GM12875 (cell line): ENCODE results near the gene RAB1B.
"Not testable (repeated sequence)": the region's sequence is repeated elsewhere in the genome, so short reads cannot be mapped to it uniquely, and the experiment has no call there.

ENCODE experiments used
- H3K4me3 ChIP-seq: one replicate; pipeline ENCODE4 v1.5.1; 2011; ENCODE audit warnings: low read depth, low read length, control low read depth
- TF ChIP-seq, protein P1 (sequence below): IDR thresholded peaks from 2 replicates; pipeline ENCODE4 v1.5.1; 2011; ENCODE audit warnings: low read depth, mild to moderate bottlenecking, control low read depth, inconsistent platforms, low read length, moderate library complexity, borderline replicate concordance; ENCODE audit not compliant: insufficient read depth

The RAB1B gene

GRCh38 chr11:66294626-66295620 is 26.5 kb downstream of the RAB1B start:
- no peak overlapping the region for H3K4me3 ChIP-seq
- TF ChIP-seq, protein P1, sequence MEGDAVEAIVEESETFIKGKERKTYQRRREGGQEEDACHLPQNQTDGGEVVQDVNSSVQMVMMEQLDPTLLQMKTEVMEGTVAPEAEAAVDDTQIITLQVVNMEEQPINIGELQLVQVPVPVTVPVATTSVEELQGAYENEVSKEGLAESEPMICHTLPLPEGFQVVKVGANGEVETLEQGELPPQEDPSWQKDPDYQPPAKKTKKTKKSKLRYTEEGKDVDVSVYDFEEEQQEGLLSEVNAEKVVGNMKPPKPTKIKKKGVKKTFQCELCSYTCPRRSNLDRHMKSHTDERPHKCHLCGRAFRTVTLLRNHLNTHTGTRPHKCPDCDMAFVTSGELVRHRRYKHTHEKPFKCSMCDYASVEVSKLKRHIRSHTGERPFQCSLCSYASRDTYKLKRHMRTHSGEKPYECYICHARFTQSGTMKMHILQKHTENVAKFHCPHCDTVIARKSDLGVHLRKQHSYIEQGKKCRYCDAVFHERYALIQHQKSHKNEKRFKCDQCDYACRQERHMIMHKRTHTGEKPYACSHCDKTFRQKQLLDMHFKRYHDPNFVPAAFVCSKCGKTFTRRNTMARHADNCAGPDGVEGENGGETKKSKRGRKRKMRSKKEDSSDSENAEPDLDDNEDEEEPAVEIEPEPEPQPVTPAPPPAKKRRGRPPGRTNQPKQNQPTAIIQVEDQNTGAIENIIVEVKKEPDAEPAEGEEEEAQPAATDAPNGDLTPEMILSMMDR = no peak

- TF ChIP-seq, protein P1 = no peak
- H3K4me3 ChIP-seq = no peak overlapping the region
Measured at GRCh38 chr11:66297610-66298009, 29.2 kb downstream of the RAB1B start.

DNA sequence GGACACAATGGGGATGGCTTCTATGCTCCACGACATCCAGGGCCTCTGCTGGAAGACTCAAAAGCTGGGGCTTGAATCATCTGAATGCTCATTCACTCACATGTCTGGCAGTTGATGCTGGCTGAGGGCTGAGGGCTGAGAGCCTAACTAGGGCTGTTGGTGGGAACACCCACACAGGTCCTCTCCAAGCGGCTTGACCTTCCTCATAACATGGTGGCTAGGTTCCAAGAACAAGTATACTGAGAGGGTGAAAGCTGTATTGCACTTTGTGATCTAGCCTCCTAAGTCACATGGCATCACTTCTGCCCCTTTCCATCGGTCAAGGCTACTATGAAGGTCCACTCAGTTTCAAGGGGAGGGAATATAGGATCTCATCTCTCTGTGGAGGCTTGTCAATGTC is 30.7 kb downstream of the RAB1B start:
- H3K4me3 ChIP-seq = no peak overlapping the region
- TF ChIP-seq, protein P1 = no peak

GRCh38 chr11:66302656-66303055 is 34.2 kb downstream of the RAB1B start:
- TF ChIP-seq, protein P1 = no peak

GRCh38 chr11:66309475-66309874 is 41.0 kb downstream of the RAB1B start:
- TF ChIP-seq, protein P1 = no peak
- no peak overlapping the region for H3K4me3 ChIP-seq

More at GRCh38 chr11:66302656-66303055, 34.2 kb downstream of the RAB1B start:
- no peak overlapping the region for H3K4me3 ChIP-seq

- TF ChIP-seq, protein P1 = no peak
Measured at GRCh38 chr11:66310324-66310723, 41.9 kb downstream of the RAB1B start.

GRCh38 chr11:66310803-66311440 is 42.5 kb downstream of the RAB1B start:
- not testable (repeated sequence) for H3K4me3 ChIP-seq

More at GRCh38 chr11:66310324-66310723, 41.9 kb downstream of the RAB1B start:
- no peak overlapping the region for H3K4me3 ChIP-seq
